ENCODE data around the gene AHR.
"Not testable (repeated sequence)": the region's sequence is repeated elsewhere in the genome, so short reads cannot be mapped to it uniquely, and the experiment has no call there.

AHR gene

GRCh38 chr7:17336168-17336567 is 37.7 kb downstream of the AHR start:
- DNase-seq (ENCODE audit: insufficient read length, low spot score) (no peak), FAIRE-seq (no peak)

GRCh38 chr7:17339139-17339538 is 40.7 kb downstream of the AHR start:
- no peak for TF ChIP-seq CTCF (IDR thresholded peaks at IDR 0.05; ENCODE audit: insufficient read depth, missing control alignments)
- FAIRE-seq (no peak), DNase-seq (ENCODE audit: insufficient read length, low spot score) (no peak)

More at GRCh38 chr7:17336168-17336567, 37.7 kb downstream of the AHR start:
- TF ChIP-seq CTCF (IDR thresholded peaks at IDR 0.05; ENCODE audit: insufficient read depth, missing control alignments), result no peak

DNA sequence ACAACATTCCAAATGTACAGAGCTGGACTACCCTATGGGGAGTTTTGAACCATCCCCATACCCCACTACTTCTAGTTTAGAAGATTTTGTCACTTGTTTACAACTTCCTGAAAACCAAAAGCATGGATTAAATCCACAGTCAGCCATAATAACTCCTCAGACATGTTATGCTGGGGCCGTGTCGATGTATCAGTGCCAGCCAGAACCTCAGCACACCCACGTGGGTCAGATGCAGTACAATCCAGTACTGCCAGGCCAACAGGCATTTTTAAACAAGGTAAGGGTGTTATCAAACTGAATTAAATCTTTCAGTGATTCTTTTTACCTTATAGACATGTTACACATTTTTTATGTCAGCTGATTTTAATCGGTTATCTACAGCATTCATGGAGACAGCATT is 41.5 kb downstream of the AHR start:
- FAIRE-seq (no peak), DNase-seq (ENCODE audit: insufficient read length, low spot score) (no peak)
- no peak for TF ChIP-seq CTCF (IDR thresholded peaks at IDR 0.05; ENCODE audit: insufficient read depth, missing control alignments)

GRCh38 chr7:17340655-17341054 is 42.2 kb downstream of the AHR start:
- FAIRE-seq, result no peak
- DNase-seq (ENCODE audit: insufficient read length, low spot score), result no peak

GRCh38 chr7:17342756-17343155 is 44.3 kb downstream of the AHR start:
- DNase-seq (ENCODE audit: insufficient read length, low spot score) (no peak), FAIRE-seq (no peak)
- TF ChIP-seq CTCF (IDR thresholded peaks at IDR 0.05; ENCODE audit: insufficient read depth, missing control alignments), result no peak

More at GRCh38 chr7:17340655-17341054, 42.2 kb downstream of the AHR start:
- TF ChIP-seq CTCF (IDR thresholded peaks at IDR 0.05; ENCODE audit: insufficient read depth, missing control alignments), result no peak

GRCh38 chr7:17347401-17347800 is 48.9 kb downstream of the AHR start:
- DNase-seq (ENCODE audit: insufficient read length, low spot score) (no peak), FAIRE-seq (no peak)
- TF ChIP-seq CTCF (IDR thresholded peaks at IDR 0.05; ENCODE audit: insufficient read depth, missing control alignments), result no peak

DNA sequence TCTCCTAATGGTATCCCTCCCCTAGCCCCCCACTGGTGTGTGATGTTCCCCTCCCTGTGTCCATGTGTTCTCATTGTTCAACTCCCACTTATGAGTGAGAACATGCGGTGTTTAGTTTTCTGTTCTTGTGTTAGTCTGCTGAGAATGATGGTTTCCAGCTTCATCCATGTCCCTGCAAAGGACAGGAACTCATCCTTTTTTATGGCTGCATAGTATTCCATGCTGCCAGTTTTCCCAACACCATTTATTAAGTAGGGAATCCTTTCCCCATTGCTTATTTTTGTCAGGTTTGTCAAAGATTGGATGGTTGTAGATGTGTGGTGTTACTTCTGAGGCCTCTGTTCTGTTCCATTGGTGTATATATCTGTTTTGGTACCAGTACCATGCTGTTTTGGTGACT is 50.5 kb downstream of the AHR start:
- FAIRE-seq, result not testable (repeated sequence)

DNA sequence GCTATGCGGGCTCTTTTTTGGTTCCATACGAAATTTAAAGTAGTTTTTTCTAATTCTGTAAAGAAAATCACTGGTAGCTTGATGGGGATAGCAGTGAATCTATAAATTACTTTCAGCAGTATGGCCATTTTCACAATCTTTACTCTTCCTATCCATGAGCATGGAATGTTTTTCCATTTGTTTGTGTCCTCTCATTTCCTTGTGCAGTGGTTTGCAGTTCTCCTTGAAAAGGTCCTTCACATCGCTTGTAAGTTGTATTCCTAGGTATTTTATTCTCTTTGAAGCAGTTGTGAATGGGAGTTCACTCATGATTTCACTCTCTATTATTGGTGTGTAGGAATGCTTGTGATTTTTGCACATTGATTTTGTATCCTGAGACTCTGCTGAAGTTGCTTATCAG is 51.9 kb downstream of the AHR start:
- not testable (repeated sequence) for FAIRE-seq; DNase-seq (ENCODE audit: insufficient read length, low spot score)

More for the DNA sequence above, 50.5 kb downstream of the AHR start:
- DNase-seq (ENCODE audit: insufficient read length, low spot score), result not testable (repeated sequence)

GRCh38 chr7:17353650-17354419 is 55.4 kb downstream of the AHR start:
- FAIRE-seq; DNase-seq (ENCODE audit: insufficient read length, low spot score): not testable (repeated sequence)

All from D721Med (cell line).